Endothelial cell of umbilical vein (primary cell): ENCODE measurements around the gene PRAMEF1. TPM values are rescaled to one million over a fixed set of nuclear protein-coding genes. Genes with fewer than 3 reads are reported as not detected.

Source experiments
- BruUV-seq: library from RNA; stranded (reverse); fragments of 400-500 nt; replicated peaks from 2 replicates; lab custom pipeline; 2021; lab: Mats Ljungman, UMichigan
- CTCF ChIA-PET: fragments of 300-600, 350-600 bp; sonication (Branson Sonifier 250); formaldehyde crosslinking; loops from one replicate; lab custom pipeline; 2021; ENCODE audit warnings: antibody characterized with exemption, inconsistent platforms; lab: Charles Lee
- POLR2A ChIA-PET: fragments of 300-600, 350-600 bp; sonication (Branson Sonifier 250); formaldehyde crosslinking; loops from one replicate; lab custom pipeline; 2021; ENCODE audit warnings: antibody characterized with exemption, inconsistent platforms; lab: Charles Lee
- DNase-seq: peaks from one replicate; pipeline ENCODE4 v3.0.0-alpha.2; 2011; ENCODE audit warnings: low read depth, low spot score
- FAIRE-seq: peaks from 2 replicates; lab custom pipeline; 2011; peaks lifted over from hg19 to GRCh38; lab: Jason Lieb, UNC
- H2AFZ ChIP-seq: 2 replicates; pipeline ENCODE4 v1.6.0; 2012; ENCODE audit warnings: low read depth, low read length, control low read depth, inconsistent platforms
- H3K27ac ChIP-seq: 2 replicates; pipeline ENCODE4 v1.5.1; 2011; ENCODE audit warnings: low read depth, mild to moderate bottlenecking, control low read depth, low read length, moderate library complexity; ENCODE audit not compliant: insufficient read depth
- H3K27me3 ChIP-seq, 2 experiments: 2 replicates each; pipeline versions ENCODE4 v1.6.0 to v1.6.1; 2011; ENCODE audit warnings: low read length in 2 of 2, mixed read lengths in 1 of 2; ENCODE audit not compliant: control insufficient read depth in 2 of 2, insufficient read depth in 2 of 2
- H3K36me3 ChIP-seq, 2 experiments: 2 replicates in 1 of 2; 3 replicates in 1 of 2; pipeline ENCODE4 v1.5.1; 2011; ENCODE audit warnings: low read length in 2 of 2, mild to moderate bottlenecking in 1 of 2, moderate library complexity in 1 of 2; ENCODE audit not compliant: control insufficient read depth in 2 of 2, insufficient read depth in 2 of 2; ENCODE audit errors: extremely low read depth in 1 of 2
- H3K4me1 ChIP-seq: 3 replicates; pipeline ENCODE4 v1.5.1; 2011; ENCODE audit warnings: mild to moderate bottlenecking, low read length; ENCODE audit not compliant: control insufficient read depth, insufficient read depth; ENCODE audit errors: extremely low read depth
- H3K4me2 ChIP-seq: 2 replicates; pipeline ENCODE4 v1.6.1; 2011; ENCODE audit warnings: low read length, control low read depth, mixed read lengths; ENCODE audit not compliant: insufficient read depth
- H3K4me3 ChIP-seq, 3 experiments: fragments of 200-600 bp in 1 of 3; sonication (generic), shearing (Covaris generic) in 1 of 3; replicated peaks in 1 of 3; 2 replicates each; pipeline ENCODE4 v1.5.1; 2011 to 2016; ENCODE audit warnings: control low read depth in 3 of 3, low read length in 3 of 3, mild to moderate bottlenecking in 2 of 3, inconsistent platforms in 1 of 3, low read depth in 1 of 3, moderate library complexity in 1 of 3; ENCODE audit not compliant: insufficient read depth in 1 of 3
- H3K79me2 ChIP-seq: 2 replicates; pipeline ENCODE4 v1.6.0; 2012; ENCODE audit warnings: low read length, inconsistent platforms; ENCODE audit not compliant: control insufficient read depth, insufficient read depth
- H3K9ac ChIP-seq: replicated peaks from 2 replicates; pipeline ENCODE3; 2011; ENCODE audit warnings: low read length, control low read depth; ENCODE audit not compliant: insufficient read depth; ENCODE audit errors: extremely low read depth
- H3K9me1 ChIP-seq: replicated peaks from 3 replicates; pipeline ENCODE4 v1.6.0; 2011; ENCODE audit warnings: mild to moderate bottlenecking, low read length; ENCODE audit not compliant: control insufficient read depth, insufficient read depth; ENCODE audit errors: extremely low read depth
- H3K9me3 ChIP-seq: replicated peaks from 2 replicates; pipeline ENCODE4 v1.5.1; 2012; ENCODE audit warnings: low read length, inconsistent platforms; ENCODE audit not compliant: control insufficient read depth, insufficient read depth
- H4K20me1 ChIP-seq: replicated peaks from 2 replicates; pipeline ENCODE3; 2011; ENCODE audit warnings: mild to moderate bottlenecking, low read length; ENCODE audit not compliant: control insufficient read depth, insufficient read depth; ENCODE audit errors: extremely low read depth
- EZH2 ChIP-seq: IDR thresholded peaks from 2 replicates; pipeline ENCODE4 v1.6.1; 2012; ENCODE audit warnings: borderline replicate concordance, low read depth, mild to moderate bottlenecking, moderate library complexity, low read length, inconsistent platforms; ENCODE audit not compliant: severe bottlenecking
- FOS ChIP-seq: IDR thresholded peaks from 2 replicates; pipeline ENCODE4 v1.6.1; 2011; ENCODE audit warnings: mild to moderate bottlenecking, low read length, moderate library complexity, borderline replicate concordance; ENCODE audit not compliant: insufficient read depth
- GATA2 ChIP-seq: IDR thresholded peaks from 2 replicates; pipeline ENCODE4 v1.7.0; 2011; ENCODE audit warnings: low read depth, mild to moderate bottlenecking, moderate library complexity, mixed read lengths, low read length; ENCODE audit not compliant: insufficient read length, insufficient read depth
- MAX ChIP-seq: IDR thresholded peaks from 2 replicates; pipeline ENCODE4 v1.6.1; 2011; ENCODE audit not compliant: insufficient read depth, insufficient read length
- MYC ChIP-seq: IDR thresholded peaks from one replicate; pipeline ENCODE4 v1.6.1; 2011; ENCODE audit warnings: mild to moderate bottlenecking, low read depth, low read length
- POLR2A ChIP-seq: IDR thresholded peaks from 2 replicates; pipeline ENCODE4 v1.6.1; 2012; ENCODE audit warnings: low read depth, mild to moderate bottlenecking, control low read depth, low read length
- POLR2AphosphoS5 ChIP-seq: IDR thresholded peaks from 2 replicates; pipeline ENCODE4 v1.6.1; 2012; ENCODE audit warnings: low read depth, mild to moderate bottlenecking, control low read depth, low read length, moderate library complexity; ENCODE audit not compliant: insufficient read depth
- dilution Hi-C: fragments of 300-500 bp; cut with MboI; formaldehyde crosslinking; loops from one replicate; pipeline ENCODE4 v1.15.0; 2019; ENCODE audit warnings: low sequenced_read_pairs; ENCODE audit not compliant: extremely low pct_ligation_motif_present
- intact Hi-C: fragments of 100-400 bp; cut with micrococcal nuclease; formaldehyde crosslinking; loops from one replicate; pipeline ENCODE4 v1.10.0; 2022
- polyA plus RNA-seq, 4 experiments: library from polyadenylated mRNA; depleted of rRNA in 3 of 4; stranded (reverse) in 3 of 4; unstranded in 1 of 4; fragments of >200 nt; gene quantifications; 2 replicates each; pipeline versions ENCODE4 v1.2.1 to v1.2.3, GENCODE V29; 2011 to 2012; ENCODE audit warnings: missing spikeins in 1 of 4
- total RNA-seq: library from RNA; stranded (reverse); gene quantifications from 2 replicates; pipeline ENCODE4 v1.2.3, GENCODE V29; 2021
- TF ChIP-seq, protein P1 (sequence below), 2 donors: IDR thresholded peaks; 1 replicate in 1 of 2; 2 replicates in 1 of 2; pipeline ENCODE4 v1.5.1; 2011; ENCODE audit warnings: low read length in 2 of 2, mild to moderate bottlenecking in 2 of 2, moderate library complexity in 2 of 2, control low read depth in 1 of 2, inconsistent platforms in 1 of 2, low read depth in 1 of 2; ENCODE audit not compliant: insufficient read depth in 1 of 2; ENCODE audit errors: extremely low read depth in 1 of 2

The PRAMEF1 gene
- total and polyA plus RNA-seq, 2 donors (not counting 3 experiments of a cell fraction or from before 2014, with no cell fraction given): not detected

DNA sequence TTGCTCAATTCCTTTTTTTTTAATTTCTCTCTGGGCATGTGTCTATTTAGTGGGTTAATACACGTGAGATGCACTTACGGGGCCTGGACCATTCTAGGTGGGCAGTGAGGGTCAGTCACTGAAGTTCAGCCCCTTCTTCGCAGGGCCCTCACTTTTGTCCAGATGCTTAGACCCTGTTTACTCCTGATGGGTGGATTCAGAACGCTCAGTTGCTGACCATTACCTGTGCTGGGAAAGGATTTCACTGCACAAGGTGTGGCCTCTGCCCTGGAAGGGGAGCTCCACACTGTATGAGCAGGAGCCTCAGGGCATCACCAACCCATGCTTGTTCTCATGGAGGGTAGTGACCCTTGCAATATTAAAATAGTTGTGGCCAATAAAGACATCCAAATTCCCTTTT is 13.1 kb upstream of the PRAMEF1 start:
- H3K27me3 ChIP-seq: no peaks in the 10 kb centered on the region
- TF ChIP-seq MAX: no peak
- no peak for TF ChIP-seq EZH2
- TF ChIP-seq FOS: no peak
- TF ChIP-seq MYC: no peak
- TF ChIP-seq GATA2: no peak
- no peak for TF ChIP-seq POLR2AphosphoS5
- TF ChIP-seq, protein P1, sequence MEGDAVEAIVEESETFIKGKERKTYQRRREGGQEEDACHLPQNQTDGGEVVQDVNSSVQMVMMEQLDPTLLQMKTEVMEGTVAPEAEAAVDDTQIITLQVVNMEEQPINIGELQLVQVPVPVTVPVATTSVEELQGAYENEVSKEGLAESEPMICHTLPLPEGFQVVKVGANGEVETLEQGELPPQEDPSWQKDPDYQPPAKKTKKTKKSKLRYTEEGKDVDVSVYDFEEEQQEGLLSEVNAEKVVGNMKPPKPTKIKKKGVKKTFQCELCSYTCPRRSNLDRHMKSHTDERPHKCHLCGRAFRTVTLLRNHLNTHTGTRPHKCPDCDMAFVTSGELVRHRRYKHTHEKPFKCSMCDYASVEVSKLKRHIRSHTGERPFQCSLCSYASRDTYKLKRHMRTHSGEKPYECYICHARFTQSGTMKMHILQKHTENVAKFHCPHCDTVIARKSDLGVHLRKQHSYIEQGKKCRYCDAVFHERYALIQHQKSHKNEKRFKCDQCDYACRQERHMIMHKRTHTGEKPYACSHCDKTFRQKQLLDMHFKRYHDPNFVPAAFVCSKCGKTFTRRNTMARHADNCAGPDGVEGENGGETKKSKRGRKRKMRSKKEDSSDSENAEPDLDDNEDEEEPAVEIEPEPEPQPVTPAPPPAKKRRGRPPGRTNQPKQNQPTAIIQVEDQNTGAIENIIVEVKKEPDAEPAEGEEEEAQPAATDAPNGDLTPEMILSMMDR (IDR thresholded peaks at IDR 0.05; ENCODE audit: extremely low read depth in 1 of 2, insufficient read depth in 1 of 2, low read depth in 1 of 2, low read length in 2 of 2): no peak
- TF ChIP-seq POLR2A: no peak
- dilution Hi-C loops: no loop called here
- no peaks in the 10 kb centered on the region for H3K79me2 ChIP-seq
- intact Hi-C loops: no loop called here
- no peak overlapping the region for H3K27ac ChIP-seq
- ChIA-PET POLR2A (no interaction called here), CTCF (no interaction called here)
- H3K4me3 ChIP-seq: no peak overlapping the region
- FAIRE-seq (no peak), DNase-seq (no peak)
- H3K36me3 ChIP-seq: no peaks in the 10 kb centered on the region
- H4K20me1 ChIP-seq: no peaks in the 10 kb centered on the region
- H3K4me1 ChIP-seq: no peaks in the 10 kb centered on the region
- H3K9me3 ChIP-seq: no peaks in the 10 kb centered on the region
- no TSS peak for BruUV-seq
- no peak overlapping the region for H3K4me2 ChIP-seq
- H3K9me1 ChIP-seq: no peaks in the 10 kb centered on the region
- H3K9ac ChIP-seq: no peak overlapping the region
- H2AFZ ChIP-seq: no peak overlapping the region
